GM12801 (cell line): ENCODE results near the gene CASP9.

Experiments used
- CTCF ChIP-seq: IDR thresholded peaks from one replicate; pipeline ENCODE4 v1.5.1; 2011; ENCODE audit warnings: control low read depth; ENCODE audit not compliant: insufficient read length; ENCODE audit errors: extremely low read depth

The CASP9 gene

GRCh38 chr1:15456313-15456954 is 67.6 kb downstream of the CASP9 start, which contains the start of gene CELA2A:
CELA2A (plus strand) TSS chr1:15456732; CDS start chr1:15456754, 22 bp downstream.
- TF ChIP-seq CTCF = no peak

GRCh38 chr1:15455522-15455921 is 68.5 kb downstream of the CASP9 start:
- TF ChIP-seq CTCF = no peak

GRCh38 chr1:15454256-15454655 is 69.8 kb downstream of the CASP9 start:
- no peak for TF ChIP-seq CTCF

GRCh38 chr1:15453734-15454133 is 70.3 kb downstream of the CASP9 start:
- no peak for TF ChIP-seq CTCF

GRCh38 chr1:15452866-15453571 is 71.0 kb downstream of the CASP9 start:
- no peak for TF ChIP-seq CTCF

GRCh38 chr1:15452216-15452615 is 71.8 kb downstream of the CASP9 start:
- no peak for TF ChIP-seq CTCF

GRCh38 chr1:15451014-15451722 is 72.8 kb downstream of the CASP9 start:
- TF ChIP-seq CTCF = no peak
